ENCODE measurements around the gene ZRANB1. TPM values are rescaled to one million over a fixed set of nuclear protein-coding genes. Genes with fewer than 3 reads are reported as not detected.

The ZRANB1 gene
- total and polyA plus RNA-seq, 3 donors from 2014 or later, result 37.9 to 46.7 (median 38.7) TPM

GRCh38 chr10:125011926-125012705 is 70.2 kb downstream of the ZRANB1 start:
- Histone ChIP-seq H3K27me3 (no peaks in the 10 kb centered on the region), H3K4me3 (no peak overlapping the region), H3K36me3 (ENCODE audit: low read depth, missing control alignments) (no peaks in the 10 kb centered on the region), H3K27ac (peak overlapping the region; percentile 85 to 90), H3K9me3 (no peaks in the 10 kb centered on the region), H3K4me1 (peaks cover 90% of the 10 kb centered on the region)
- WGBS, 2 donors, result 50 to 57% methylated on average over 18 to 27 of the region's 27 CpGs
- no peak for TF ChIP-seq POLR2A (IDR thresholded peaks at IDR 0.05)
- TF ChIP-seq CTCF (IDR thresholded peaks at IDR 0.05), result no peak
- intact Hi-C loops (cut with DNase I; ENCODE audit: low total_unique reads), result no loop called here
- DNase-seq, result peak; percentile 75

GRCh38 chr10:125012851-125013528 is 71.1 kb downstream of the ZRANB1 start:
- TF ChIP-seq CTCF (IDR thresholded peaks at IDR 0.05), result no peak
- TF ChIP-seq POLR2A (IDR thresholded peaks at IDR 0.05), result no peak
- no peaks in the 10 kb centered on the region for H3K27me3 ChIP-seq
- no peaks in the 10 kb centered on the region for H3K9me3 ChIP-seq
- DNase-seq, result no peak
- H3K4me1 ChIP-seq, result peaks cover 90% of the 10 kb centered on the region
- 92 to 95% methylated on average over 15 of the region's 15 CpGs for WGBS, 2 donors
- intact Hi-C loops (cut with DNase I; ENCODE audit: low total_unique reads), result no loop called here
- H3K4me3 ChIP-seq, result no peak overlapping the region
- H3K36me3 ChIP-seq (ENCODE audit: low read depth, missing control alignments), result no peaks in the 10 kb centered on the region
- H3K27ac ChIP-seq, result peak overlapping the region; percentile 72 to 90

GRCh38 chr10:125013529-125013872 is 71.6 kb downstream of the ZRANB1 start:
- no peak for DNase-seq
- peak overlapping the region; percentile 72 to 90 for H3K27ac ChIP-seq
- H3K27me3 ChIP-seq, result no peaks in the 10 kb centered on the region
- 97 to 100% methylated on average over 6 to 7 of the region's 7 CpGs for WGBS, 2 donors
- H3K9me3 ChIP-seq, result no peaks in the 10 kb centered on the region
- H3K36me3 ChIP-seq (ENCODE audit: low read depth, missing control alignments), result no peaks in the 10 kb centered on the region
- intact Hi-C loops (cut with DNase I; ENCODE audit: low total_unique reads), result no loop called here
- peaks cover 89% of the 10 kb centered on the region for H3K4me1 ChIP-seq
- H3K4me3 ChIP-seq, result no peak overlapping the region
- no peak for TF ChIP-seq POLR2A (IDR thresholded peaks at IDR 0.05)

- intact Hi-C loops (cut with DNase I; ENCODE audit: low total_unique reads), result no loop called here
These were observed 72.3 kb downstream of the ZRANB1 start for GRCh38 chr10:125014086-125014830.

More at GRCh38 chr10:125014086-125014830, 72.3 kb downstream of the ZRANB1 start:
- Histone ChIP-seq H3K4me1 (peaks cover 91% of the 10 kb centered on the region), H3K4me3 (no peak overlapping the region), H3K9me3 (no peaks in the 10 kb centered on the region), H3K27ac (peak overlapping the region; percentile 71 to 72), H3K36me3 (ENCODE audit: low read depth, missing control alignments) (no peaks in the 10 kb centered on the region), H3K27me3 (no peaks in the 10 kb centered on the region)
- DNase-seq, result no peak
- TF ChIP-seq POLR2A (IDR thresholded peaks at IDR 0.05) (no peak), CTCF (IDR thresholded peaks at IDR 0.05) (no peak)
- WGBS, 2 donors, result 56 to 92% methylated on average over 7 to 20 of the region's 20 CpGs

Measured in testis (tissue), 3 donors.